ENCODE data around the gene FIGNL1.

DNA sequence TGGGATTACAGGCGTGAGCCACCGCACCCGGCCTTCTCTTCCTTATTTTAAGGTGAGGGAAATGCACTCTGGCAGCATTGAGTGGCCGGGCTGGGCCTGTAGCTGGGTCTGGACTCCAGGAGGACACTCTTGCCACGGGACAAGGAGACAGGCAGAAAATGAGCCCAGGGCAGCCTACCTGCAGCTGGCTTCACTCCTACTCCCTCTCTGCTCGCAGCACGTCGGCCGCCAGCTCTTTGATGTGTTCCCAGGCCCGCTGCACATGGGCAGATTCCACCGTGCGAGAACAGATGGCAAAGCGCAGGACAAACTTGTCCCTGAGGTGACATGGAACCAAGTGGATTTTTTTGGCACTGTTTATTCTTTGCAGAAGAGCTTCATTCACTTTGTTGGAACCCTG is 12.9 kb upstream of the FIGNL1 start:
- TF ChIP-seq, protein P1, sequence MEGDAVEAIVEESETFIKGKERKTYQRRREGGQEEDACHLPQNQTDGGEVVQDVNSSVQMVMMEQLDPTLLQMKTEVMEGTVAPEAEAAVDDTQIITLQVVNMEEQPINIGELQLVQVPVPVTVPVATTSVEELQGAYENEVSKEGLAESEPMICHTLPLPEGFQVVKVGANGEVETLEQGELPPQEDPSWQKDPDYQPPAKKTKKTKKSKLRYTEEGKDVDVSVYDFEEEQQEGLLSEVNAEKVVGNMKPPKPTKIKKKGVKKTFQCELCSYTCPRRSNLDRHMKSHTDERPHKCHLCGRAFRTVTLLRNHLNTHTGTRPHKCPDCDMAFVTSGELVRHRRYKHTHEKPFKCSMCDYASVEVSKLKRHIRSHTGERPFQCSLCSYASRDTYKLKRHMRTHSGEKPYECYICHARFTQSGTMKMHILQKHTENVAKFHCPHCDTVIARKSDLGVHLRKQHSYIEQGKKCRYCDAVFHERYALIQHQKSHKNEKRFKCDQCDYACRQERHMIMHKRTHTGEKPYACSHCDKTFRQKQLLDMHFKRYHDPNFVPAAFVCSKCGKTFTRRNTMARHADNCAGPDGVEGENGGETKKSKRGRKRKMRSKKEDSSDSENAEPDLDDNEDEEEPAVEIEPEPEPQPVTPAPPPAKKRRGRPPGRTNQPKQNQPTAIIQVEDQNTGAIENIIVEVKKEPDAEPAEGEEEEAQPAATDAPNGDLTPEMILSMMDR (IDR thresholded peaks at IDR 0.05) = no peak
- no peak for TF ChIP-seq EZH2 (IDR thresholded peaks at IDR 0.05; ENCODE audit: borderline replicate concordance, insufficient read depth, low read depth, low read length, poor library complexity, severe bottlenecking)

Measured in B cell (primary cell).